A549 (cell line): Measurements from ENCODE around the gene EYA2.

Experiments
- CBX8 ChIP-seq: fragments of 200-600 bp; sonication (generic); IDR thresholded peaks from 2 replicates; pipeline ENCODE4 v1.6.1; 2016
- CEBPB ChIP-seq, 2 experiments: fragments of >200 bp in 1 of 2; sonication (Bioruptor Twin) in 1 of 2; formaldehyde crosslinking in 1 of 2; IDR thresholded peaks; 2 replicates each; pipeline ENCODE4 v1.6.1; 2012 to 2016
- CTCF ChIP-seq: fragments of >200 bp; sonication (Bioruptor Twin); formaldehyde crosslinking; IDR thresholded peaks from 3 replicates; pipeline ENCODE4 v1.5.1; 2016
- ELK1 ChIP-seq: fragments of 150-350 bp; IDR thresholded peaks from 2 replicates; pipeline ENCODE4 v1.6.1; 2014; ENCODE audit warnings: low read depth, mild to moderate bottlenecking, low read length
- EP300 ChIP-seq, 2 experiments: fragments of >200 bp; sonication (Bioruptor Twin); formaldehyde crosslinking; IDR thresholded peaks; 2 replicates in 1 of 2; 3 replicates in 1 of 2; pipeline ENCODE4 v1.6.1; 2016 to 2017
- POLR2A ChIP-seq: IDR thresholded peaks from 2 replicates; pipeline ENCODE4 v1.6.1; 2012; ENCODE audit warnings: mild to moderate bottlenecking, low read length
- REST ChIP-seq: fragments of 200-600 bp; sonication (generic); IDR thresholded peaks from 2 replicates; pipeline ENCODE4 v1.6.1; 2016; ENCODE audit warnings: antibody characterized with exemption, mild to moderate bottlenecking, moderate library complexity
- USF2 ChIP-seq: fragments of 450-650 bp; IDR thresholded peaks from 2 replicates; pipeline ENCODE4 v1.6.1; 2014; ENCODE audit warnings: antibody characterized with exemption

GRCh38 chr20:47016068-47016664, 121.5 kb downstream of the EYA2 start:
- TF ChIP-seq EP300 (IDR thresholded peaks at IDR 0.05) = no peak
- no peak for TF ChIP-seq POLR2A
- no peak for TF ChIP-seq CTCF
- TF ChIP-seq ELK1 = no peak
- TF ChIP-seq CBX8 = no peak
- TF ChIP-seq USF2 = no peak
- no peak for TF ChIP-seq CEBPB (IDR thresholded peaks at IDR 0.05)
- TF ChIP-seq REST = peak; percentile 88
